ENCODE results near the gene ZBTB38. TPM values are rescaled to one million over a fixed set of nuclear protein-coding genes. Genes with fewer than 3 reads are reported as not detected.

ZBTB38 gene
- total RNA-seq, 1 donor from 2014 or later, result 159 TPM

DNA sequence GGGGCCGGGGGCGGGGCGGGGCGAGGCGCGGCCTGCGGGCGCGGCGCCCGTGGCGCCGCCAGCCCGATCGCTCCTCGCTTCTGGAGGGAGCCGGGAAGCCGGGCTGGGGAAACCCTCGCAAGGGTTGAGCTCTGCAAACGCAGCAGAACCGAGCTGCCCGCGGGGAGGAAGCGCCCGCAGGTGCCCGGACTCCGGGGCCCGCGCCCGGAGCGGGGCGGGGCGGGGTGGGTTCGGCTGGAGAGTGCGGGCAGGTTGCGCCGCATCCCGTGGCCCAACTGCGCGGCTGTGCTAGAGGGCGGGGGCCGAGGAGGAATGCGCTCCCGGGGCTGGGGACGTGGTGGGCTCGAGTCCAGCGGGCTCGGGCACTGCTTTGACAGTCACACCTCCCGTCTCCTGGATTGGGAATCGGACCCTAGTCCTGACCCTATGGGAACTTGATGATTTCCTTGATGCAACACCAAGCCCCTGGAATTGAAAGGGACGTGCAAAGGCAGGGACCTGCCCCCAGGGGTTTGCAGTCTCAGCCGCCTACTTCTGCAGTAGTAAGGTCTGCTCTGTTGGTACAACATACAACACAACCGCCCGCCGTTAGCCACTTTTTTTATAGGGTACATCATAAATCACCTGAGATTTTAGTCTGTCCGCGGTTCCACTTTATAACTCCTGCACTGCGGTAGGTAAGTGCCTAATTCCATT is 34.3 kb downstream of the ZBTB38 start:
- peak; percentile 45 for DNase-seq (ENCODE audit: low spot score)

- no peak for DNase-seq (ENCODE audit: low spot score)
Measured at GRCh38 chr3:141403576-141403975, 35.3 kb downstream of the ZBTB38 start.

GRCh38 chr3:141405025-141405424 is 36.7 kb downstream of the ZBTB38 start:
- DNase-seq (ENCODE audit: low spot score), result no peak

DNA sequence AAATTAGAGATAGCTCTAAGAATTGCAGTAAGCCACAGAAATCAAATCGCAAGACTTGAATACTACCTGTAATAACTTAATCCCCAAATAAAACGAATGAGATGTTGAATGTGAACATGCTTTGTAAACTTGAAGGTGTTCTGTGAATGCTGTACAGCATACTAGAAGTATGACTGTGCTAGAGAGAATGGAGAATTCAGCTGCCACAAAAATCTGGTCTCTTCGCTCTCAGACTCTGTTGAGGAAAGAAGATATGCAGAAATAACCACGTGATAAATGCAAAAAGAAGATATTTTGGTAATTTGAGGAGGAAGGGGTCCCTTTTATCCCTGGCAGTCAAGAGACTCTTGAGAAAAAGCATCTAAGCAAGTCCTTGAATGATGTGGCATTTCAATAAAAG is 37.3 kb downstream of the ZBTB38 start:
- DNase-seq (ENCODE audit: low spot score), result no peak

- DNase-seq (ENCODE audit: low spot score), result no peak
Measured at GRCh38 chr3:141406265-141406664, 38.0 kb downstream of the ZBTB38 start.

GRCh38 chr3:141407047-141407446 is 38.7 kb downstream of the ZBTB38 start:
- DNase-seq (ENCODE audit: low spot score), result peak; percentile 58

DNA sequence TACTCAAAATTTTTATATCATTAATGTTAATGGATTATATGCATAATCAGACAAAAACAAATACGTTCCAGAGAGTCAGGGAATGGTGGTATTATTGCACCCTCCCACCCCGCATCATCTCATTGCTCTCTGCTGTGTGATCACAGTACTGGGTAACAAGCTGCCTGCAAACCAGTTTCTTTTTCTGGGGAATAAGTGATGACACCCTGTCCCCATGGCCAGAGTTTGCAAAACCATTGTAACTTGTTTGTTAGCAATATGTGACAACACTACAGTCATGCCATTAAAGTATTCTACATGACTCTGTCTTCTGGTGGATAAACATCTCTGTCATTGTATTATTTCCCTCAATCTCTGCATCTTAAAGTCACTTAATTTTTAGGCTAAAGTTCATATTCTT is 39.5 kb downstream of the ZBTB38 start:
- no peak for DNase-seq (ENCODE audit: low spot score)

DNA sequence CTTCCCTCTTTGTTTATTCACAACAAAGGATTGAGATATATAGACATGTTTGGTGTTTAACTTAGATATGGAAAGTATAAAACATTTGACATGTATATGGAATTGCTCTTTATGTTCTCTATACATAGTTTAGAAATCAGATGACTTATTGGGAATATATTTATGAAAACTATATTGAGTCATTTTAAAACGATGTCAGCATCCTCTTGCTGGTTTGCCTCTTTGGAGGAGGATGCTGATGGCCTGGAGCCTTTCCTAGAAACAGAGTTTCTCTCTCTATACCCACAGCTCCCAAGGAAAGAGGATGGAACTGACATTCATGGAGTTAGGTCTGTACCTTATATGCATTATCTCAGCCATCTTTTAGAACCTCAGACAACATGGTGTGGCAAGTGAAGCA is 40.3 kb downstream of the ZBTB38 start:
- DNase-seq (ENCODE audit: low spot score), result no peak

DNA sequence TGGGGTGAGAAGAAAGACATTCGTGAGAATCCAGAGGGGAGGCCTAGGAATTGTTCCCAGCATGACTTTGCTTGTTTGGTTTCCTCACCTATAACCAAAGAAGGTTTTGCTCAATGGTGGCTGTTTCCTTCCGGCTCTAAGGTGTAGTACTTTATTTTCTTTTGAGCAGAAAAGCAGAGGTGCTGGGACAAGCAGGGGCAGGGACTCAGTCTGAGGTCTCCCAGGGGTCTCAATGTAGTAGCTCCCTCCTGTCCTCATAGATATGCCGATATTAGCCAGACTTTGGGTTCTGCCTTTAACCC is 41.6 kb downstream of the ZBTB38 start:
- no peak for DNase-seq (ENCODE audit: low spot score)

DNA sequence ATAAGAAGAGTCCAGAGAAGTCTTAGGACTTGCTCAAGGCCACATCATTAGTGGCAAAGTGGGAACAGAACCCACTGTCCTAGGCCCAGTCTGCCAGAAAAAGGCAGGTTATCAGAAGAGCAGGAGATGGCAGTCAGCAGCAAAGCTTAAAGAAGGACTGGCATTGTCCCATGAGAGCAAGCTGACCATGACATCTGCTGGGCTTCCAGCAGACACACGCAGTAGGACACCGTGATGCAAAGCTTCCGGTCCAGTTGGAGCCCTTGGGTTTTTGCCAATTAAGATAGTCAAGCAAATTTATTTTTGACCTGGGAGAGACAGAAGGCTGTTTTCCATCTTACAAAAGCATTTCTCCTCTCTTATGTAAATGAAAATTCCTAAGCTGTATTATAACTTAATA is 42.1 kb downstream of the ZBTB38 start:
- no peak for DNase-seq (ENCODE audit: low spot score)

- no peak for DNase-seq (ENCODE audit: low spot score)
Measured at GRCh38 chr3:141410846-141411245, 42.5 kb downstream of the ZBTB38 start.

DNA sequence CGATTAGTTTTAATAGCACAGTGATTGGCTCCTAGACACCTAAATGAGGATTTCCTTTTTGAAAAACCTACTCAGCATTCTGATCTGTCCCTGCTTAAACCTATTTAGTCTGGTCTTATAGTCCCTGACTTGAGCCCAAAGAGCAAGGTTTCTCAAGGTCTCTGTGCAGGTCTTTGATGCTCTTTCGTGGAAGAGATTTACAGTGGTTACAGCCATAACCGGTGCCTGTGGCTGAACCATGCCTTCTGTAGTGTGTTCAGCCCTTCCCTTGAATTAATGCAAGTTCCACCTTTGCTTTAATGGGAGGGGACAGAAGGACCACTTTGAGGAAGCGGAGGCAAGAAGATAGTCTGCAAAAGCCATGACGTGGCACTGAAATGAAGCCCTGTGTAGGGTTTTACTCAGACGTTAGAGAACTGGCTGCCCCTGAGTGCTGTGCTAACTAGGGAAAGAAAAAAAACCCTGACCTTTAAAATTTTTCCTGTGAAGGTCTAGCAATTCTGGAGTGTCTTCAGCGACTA is 43.0 kb downstream of the ZBTB38 start:
- no peak for DNase-seq (ENCODE audit: low spot score)

GRCh38 chr3:141412087-141412935 is 44.0 kb downstream of the ZBTB38 start:
- DNase-seq (ENCODE audit: low spot score), result peak; percentile 57

DNA sequence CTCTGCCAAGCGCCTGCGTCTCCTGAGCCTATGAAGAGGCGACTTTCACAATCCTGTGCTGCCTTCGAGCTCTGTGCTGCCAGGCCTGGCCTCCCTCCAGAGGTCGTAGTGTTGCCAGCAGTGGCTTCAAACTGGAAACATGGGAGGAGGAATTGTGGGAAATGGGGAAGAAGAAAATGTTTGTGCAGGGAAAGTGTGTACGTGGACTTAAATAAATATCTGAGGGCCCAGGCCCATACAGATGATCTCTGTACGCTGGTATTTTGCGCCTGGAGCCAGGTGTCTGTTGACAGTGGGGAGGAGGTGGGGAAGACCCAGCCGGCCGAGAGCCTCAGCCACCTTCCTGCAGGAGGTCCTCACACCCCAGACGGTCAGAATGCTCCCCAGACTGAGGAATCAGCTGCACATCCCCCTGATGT is 44.6 kb downstream of the ZBTB38 start:
- DNase-seq (ENCODE audit: low spot score), result peak; percentile 87

- no peak for DNase-seq (ENCODE audit: low spot score)
Measured at GRCh38 chr3:141413391-141413790, 45.1 kb downstream of the ZBTB38 start.

DNA sequence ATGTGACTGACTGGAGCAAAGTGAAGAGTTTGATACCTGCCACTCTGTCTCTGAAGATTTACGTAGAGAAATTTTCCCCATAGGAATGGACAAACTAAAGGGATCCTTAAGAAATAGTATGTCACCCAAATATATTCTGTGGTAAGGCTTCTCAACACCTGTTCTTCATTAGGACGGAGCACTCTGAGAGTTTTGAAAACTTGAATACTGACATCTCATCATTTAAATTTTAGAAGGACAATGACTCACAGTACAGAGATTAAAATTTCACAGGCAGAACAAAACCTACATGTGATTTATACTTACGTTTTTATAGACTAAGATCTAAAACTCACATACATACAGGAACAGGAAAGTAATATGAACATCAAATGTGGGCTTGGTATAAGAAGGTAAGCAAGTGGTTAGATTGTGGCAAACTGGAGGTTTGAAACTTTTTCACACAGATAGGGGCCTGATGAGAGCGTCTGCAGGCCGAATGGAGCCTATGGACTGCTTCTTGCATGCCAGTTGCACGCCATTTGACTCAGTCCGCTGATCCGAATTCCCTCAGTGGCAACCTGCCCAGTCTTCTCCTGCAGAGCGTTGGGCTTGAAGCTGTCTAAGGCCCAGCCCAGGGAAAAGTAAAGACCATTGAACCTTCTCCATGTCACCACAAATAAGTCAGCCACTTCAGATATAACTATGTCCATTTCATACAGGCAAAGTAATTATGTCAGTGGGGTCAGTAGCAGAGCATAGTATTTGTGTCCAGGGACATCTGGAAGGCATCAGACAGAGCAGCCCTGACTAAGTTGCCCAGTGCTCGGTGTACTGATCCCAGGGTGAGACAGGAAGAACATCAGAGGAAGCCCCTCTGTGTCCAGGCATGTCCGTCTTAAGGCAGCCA is 45.7 kb downstream of the ZBTB38 start:
- DNase-seq (ENCODE audit: low spot score), result no peak

- DNase-seq (ENCODE audit: low spot score), result no peak
Measured at GRCh38 chr3:141414800-141415462, 46.6 kb downstream of the ZBTB38 start.

DNA sequence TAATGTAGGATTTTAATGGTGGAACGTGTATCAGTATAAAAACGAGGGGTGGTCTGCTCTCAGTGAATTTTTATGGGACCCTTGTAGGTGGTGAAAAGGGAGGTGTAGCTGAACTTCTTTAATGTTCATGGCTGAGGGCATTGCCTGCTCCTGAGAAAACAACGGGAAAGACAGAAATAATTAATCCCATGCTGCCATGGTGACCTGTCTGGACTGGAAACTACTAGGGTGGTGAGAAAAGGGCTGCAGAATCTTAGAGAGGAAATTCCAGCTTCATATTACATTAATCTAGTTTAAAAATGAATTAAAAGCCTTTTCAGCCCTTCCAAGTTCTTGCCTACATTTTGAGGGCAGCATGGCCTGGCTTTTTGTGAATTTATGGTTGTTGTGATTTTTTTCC is 47.6 kb downstream of the ZBTB38 start:
- no peak for DNase-seq (ENCODE audit: low spot score)

All from mucosa of gallbladder (tissue), 1 donor.